Activated naive CD8-positive, alpha-beta T cell treated with anti-CD3 and anti-CD28 coated beads, Interleukin-2, amount 50 U/mL, for 16 hours (primary cell): ENCODE results near the gene NOP16.
A peak's percentile ranks its signal among the peaks of the same experiment; 100 is the strongest.

Experiments
- DNase-seq: peaks from one replicate; pipeline ENCODE4 v3.0.0-alpha.2; 2020; ENCODE audit warnings: low read depth, low spot score

Gene NOP16

DNA sequence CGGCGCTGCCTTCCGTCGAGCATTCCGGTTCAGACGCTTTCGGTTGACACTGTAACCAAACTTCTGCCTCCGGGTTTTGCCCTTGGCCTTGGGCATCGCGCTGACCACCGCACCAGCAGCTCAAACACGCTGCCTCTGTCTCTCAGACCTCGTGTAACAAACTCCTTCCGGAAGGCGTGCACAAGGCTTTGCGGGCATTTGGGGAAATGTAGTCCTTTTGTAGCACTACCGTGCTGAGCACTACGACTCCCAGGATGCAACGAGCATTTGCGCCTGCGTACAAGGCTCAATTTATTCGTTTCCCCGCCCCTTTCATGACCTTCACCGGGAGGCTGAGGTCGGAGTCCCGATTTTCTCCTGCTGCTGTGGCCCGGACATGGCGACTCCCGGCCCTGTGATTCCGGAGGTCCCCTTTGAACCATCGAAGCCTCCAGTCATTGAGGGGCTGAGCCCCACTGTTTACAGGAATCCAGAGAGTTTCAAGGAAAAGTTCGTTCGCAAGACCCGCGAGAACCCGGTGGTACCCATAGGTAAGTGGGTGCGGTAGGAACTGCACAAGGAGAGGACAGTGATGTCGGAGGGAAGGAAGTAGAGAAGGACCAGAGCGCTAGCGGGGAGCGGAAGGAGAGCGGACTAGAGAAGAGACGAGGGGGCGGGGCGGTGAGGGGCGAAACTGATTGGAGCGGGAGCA is at the start of gene NOP16, which contains the start of gene HIGD2A:
NOP16 (minus strand) TSS at position 155 of the 691 bp plus-strand sequence; CDS start at position 96, 59 bp downstream.
HIGD2A (plus strand) TSS at position 308 of the 691 bp plus-strand sequence; CDS start at position 377, 69 bp downstream.
- peak; percentile 100 for DNase-seq

DNA sequence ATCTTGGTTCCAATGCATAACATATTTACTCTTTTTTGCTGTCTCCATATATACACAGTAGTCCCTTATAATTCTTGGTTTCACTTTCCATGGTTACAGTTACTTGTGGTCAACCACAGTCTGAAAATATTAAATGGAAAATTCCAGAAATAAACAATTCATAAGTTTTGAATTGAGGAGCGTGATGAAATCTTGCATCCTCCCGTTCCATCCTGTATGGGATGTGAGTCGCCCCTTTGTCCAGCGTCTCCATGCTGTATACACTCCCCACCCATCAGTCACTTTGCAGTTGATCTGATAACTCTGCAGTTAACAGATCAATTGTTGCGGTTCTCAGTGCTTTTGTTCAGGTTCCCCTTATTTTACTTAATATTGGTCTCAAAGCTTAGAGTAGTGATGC is 48.3 kb upstream of the NOP16 start:
- DNase-seq = no peak

- DNase-seq = no peak
Observed at GRCh38 chr5:176432707-176433106, 44.3 kb upstream of the NOP16 start.

- no peak for DNase-seq
Observed at GRCh38 chr5:176429972-176430371, 41.6 kb upstream of the NOP16 start.

DNA sequence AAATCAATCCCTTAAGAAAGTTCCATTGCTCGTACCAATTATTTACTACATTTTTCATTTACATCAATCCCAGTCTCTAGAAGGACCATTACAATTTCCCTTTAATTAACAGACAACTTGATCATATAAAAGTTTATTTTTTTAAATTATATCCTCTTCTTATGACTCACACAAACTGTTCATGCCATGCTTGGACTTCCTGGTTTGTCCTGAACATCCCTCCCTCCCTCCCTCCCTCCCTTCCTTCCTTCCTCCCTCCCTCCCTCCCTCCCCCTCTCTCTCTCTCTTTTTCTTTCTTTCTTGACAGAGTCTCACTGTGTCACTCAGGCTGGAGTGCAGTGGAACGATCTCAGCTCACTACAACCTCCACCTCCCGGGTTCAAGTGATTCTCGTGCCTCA is 39.6 kb upstream of the NOP16 start:
- DNase-seq = no peak

DNA sequence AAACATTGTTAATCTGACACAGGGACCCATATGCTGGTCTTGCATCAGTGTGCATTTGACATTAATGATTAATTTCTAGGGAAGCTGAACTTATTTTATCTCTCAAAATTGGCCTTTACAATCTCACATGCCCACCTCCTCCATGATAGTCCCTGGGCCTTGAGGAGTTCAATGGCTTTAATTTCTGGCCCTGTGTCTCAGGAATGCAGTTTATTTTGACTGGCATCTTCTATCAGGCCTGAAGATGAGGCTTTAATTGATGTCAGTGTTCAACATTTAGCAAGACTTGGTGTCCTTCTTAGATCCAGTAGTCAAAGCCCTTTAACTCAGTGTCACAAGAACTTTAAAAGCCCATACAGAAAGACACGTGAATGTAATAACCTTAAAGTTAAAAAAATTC is 38.5 kb upstream of the NOP16 start:
- DNase-seq = no peak

DNA sequence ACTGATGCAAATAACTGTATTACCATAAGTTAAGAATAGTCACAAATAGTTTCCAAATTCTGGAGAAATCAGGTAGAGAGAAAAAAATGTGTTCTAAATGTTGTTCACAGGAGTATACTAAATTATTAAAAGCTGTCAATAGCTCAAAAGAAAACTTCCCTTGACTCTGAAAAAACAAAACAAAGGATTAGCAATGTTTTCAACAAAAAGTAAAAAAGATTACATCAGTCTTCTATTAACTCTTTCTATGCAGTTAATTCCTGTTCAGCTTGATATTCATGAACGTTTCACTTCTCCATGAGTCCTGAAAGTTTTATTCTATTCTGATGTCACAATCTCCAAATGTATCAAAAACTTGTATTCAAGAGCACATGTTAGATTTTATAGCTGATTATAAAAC is 37.4 kb upstream of the NOP16 start:
- no peak for DNase-seq

- DNase-seq = no peak
Observed at GRCh38 chr5:176425138-176425537, 36.7 kb upstream of the NOP16 start.

DNA sequence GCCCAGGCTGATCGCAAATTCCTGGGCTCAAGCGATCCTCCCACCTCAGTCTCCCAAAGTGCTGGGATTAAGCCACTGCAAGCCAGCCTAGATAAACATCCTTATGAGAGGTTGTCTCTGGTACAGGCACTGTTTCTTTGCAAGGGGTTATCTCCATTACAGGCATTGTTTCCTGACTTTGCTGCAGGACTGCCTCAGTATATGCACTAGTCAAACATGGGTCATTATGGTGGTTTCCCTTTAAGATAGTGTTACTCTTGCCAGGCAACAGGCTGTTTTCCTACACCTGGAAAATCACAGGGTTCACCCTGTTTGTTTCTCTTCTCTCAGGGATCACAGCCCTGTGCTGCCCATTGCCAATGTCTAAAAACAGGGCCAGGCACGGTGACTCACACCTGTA is 35.8 kb upstream of the NOP16 start:
- DNase-seq = no peak

DNA sequence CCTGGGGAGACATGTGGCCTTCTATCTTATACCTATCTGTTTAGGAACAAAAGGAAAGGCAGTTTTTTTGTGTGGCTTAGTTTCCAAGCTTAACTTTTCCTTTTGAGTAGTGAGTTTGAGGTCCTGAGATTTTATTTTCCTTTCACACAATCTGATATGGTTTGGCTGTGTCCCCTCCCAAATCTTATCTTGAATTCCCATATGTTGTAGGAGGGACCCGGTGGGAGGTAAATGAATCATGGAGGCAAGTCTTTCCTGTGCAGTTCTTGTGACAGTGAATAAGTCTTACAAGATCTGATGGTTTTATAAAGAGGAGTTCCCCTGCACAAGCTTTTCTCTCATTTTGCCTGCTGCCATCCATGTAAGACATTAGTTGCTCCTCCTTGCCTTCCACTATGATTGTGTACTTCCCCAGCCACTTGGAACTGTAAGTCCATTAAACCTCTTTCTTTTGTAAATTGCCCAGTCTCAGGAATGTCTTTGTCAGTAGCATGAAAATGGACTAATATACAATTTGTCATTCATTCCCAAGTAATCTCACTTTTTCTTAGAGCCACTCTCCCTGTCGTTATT is 32.7 kb upstream of the NOP16 start:
- DNase-seq = no peak

GRCh38 chr5:176420086-176420485 is 31.7 kb upstream of the NOP16 start:
- no peak for DNase-seq

GRCh38 chr5:176418251-176418650 is 29.9 kb upstream of the NOP16 start:
- no peak for DNase-seq

DNA sequence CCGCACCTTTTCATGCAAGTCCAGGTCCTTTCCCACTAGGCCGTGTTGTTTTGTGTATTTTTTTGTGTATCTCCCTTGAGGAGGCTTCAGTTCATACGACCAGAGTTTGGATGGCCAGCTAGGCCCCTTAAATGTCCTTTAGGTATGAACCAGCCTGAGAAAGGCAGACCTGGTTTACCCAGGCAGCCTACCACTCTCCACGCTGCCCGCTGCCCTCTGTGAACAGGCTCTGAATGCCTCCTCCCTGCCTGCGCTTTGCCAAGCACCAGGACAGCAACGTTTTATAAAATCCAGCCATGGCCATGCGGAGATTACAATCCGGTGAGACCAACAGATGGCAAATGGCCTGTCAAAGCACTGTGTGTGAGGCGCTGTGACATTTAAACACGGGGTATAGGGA is 28.6 kb upstream of the NOP16 start:
- no peak for DNase-seq

DNA sequence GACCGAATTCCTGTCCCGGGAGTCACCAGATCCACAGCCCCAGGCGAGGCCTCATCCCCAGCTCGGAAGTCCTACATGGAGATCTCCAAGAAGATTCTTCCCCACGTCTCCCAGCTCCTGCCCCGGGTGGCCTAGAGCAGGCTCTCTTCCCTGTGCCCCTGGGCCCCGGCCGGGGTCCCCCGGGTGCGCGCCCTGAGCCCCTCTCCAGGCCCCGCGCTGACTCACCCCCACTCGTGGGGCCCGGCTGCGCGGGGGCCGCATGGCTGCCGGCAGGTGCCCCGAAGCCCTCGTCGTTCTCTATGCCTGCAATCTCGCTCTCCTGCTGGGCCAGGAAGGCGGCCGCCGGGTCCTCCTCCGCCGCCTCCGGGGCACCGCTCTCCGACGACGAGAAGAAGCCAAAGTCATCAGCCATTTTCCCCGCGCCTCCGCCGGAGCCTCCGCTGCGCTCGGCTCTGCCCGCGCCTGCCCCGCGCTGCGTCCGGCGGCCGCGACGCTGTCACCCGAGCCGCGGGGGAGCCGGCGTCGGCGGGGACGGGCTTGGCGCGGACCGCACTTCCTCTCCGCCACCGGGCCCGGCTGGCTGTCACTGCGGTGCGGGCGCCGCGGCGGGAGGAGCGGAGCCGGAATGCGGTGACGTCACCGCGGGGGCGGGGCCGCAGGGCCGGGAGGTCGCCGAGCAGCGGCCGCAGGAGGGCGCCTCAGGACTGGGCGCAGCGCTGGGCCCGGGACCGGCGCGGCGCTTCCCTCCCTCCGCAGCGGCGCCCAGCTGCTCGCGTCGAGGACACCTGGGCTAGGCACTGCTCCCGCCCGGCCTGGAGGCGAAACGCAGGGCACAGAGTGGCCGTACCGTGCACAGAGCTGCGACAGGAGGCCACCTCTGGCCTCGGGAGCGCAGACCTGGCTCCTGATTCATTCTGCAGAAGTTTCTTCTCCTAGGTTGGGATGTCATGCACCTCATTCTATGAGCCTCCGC is 27.8 kb upstream of the NOP16 start, which contains the start of gene CLTB:
CLTB (minus strand) TSS at position 588 of the 973 bp plus-strand sequence; CDS start at position 412, 176 bp downstream.
- DNase-seq = peak; percentile 72

- no peak for DNase-seq
Observed at GRCh38 chr5:176415240-176415951, 27.0 kb upstream of the NOP16 start.

- DNase-seq = no peak
Observed at GRCh38 chr5:176414704-176415103, 26.3 kb upstream of the NOP16 start.

DNA sequence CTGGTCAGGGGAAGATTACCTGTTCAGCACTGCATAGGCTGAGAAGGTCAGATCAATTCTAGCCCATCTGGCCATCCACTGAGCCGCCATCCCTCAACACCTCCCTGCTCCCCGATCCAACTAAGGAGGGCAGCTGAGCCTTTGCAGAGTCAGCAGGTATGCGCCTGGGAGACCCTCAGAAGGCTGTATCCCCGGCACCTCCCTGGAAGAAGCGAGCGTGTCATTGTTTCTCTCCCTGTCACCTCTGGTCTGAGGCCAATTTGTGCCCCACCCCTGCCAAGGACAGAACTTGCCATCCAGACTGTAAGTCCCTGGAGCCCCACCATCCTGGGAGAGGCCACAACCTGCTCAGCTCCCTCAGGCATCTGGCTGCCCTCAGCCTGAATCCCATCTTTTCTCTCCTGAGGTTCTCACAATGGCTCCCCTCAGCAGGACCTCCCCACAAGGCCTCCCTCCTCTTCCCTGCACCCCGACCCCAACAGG is 25.4 kb upstream of the NOP16 start:
- no peak for DNase-seq

- DNase-seq = no peak
Observed at GRCh38 chr5:176413255-176413565, 24.8 kb upstream of the NOP16 start.

DNA sequence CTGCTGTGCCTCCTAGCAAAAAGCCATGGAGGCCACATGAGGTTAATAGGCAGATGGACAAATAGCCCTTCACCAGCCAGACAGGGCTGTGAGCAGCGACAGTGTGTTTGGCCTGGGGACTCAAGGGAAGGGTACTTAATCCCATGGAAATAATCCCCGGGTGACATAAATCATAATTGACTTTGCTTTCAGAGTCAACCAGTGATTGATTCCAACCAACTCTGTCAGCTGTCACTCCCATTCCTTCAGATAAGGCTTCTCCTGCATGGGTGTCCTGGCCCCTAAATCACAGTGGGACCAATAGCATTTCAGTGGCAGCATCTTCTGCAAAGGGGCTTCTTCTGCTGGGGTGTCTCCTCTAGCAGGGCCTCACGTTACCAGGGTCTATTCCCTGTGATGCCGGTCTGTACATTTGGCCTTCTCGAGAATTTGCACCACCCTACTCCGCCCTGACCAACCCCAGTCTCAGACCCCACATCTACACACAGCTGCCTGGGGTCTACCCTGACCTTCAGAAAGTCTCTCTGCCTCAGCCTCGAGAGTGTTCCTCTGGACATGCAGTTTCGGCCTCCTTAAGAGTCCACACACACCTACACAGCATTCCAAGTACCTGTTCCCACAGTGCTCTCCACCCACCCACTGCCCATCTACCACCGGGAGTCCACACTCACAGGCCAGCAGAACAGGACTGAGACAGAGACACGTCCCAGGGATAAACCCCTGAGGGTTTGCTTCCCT is 24.3 kb upstream of the NOP16 start:
- DNase-seq = no peak

GRCh38 chr5:176410486-176411180 is 22.2 kb upstream of the NOP16 start:
- DNase-seq = no peak
